Fibroblast of lung (primary cell): ENCODE data around the gene EIF4G2. TPM values are rescaled to one million over a fixed set of nuclear protein-coding genes. Genes with fewer than 3 reads are reported as not detected.
A peak's percentile ranks its signal among the peaks of the same experiment; 100 is the strongest.

Experiments used
- DNase-seq, 2 donors: peaks; one replicate each; pipeline versions ENCODE4 v3.0.0 to v3.0.0-alpha.2; 2010; ENCODE audit warnings: low read depth in 2 of 2
- H2AFZ ChIP-seq: 2 replicates; pipeline ENCODE4 v1.5.1; 2012; ENCODE audit warnings: low read length, control low read depth, inconsistent platforms
- H3K27ac ChIP-seq: 2 replicates; pipeline ENCODE4 v1.5.1; 2011; ENCODE audit warnings: low read length, control low read depth; ENCODE audit not compliant: insufficient read depth
- H3K27me3 ChIP-seq: 2 replicates; pipeline ENCODE4 v1.5.1; 2011; ENCODE audit warnings: mild to moderate bottlenecking, low read length; ENCODE audit not compliant: control insufficient read depth, insufficient read depth
- H3K36me3 ChIP-seq: 2 replicates; pipeline ENCODE4 v1.5.1; 2011; ENCODE audit warnings: low read length; ENCODE audit not compliant: control insufficient read depth, insufficient read depth
- H3K4me1 ChIP-seq: 2 replicates; pipeline ENCODE4 v1.5.1; 2011; ENCODE audit warnings: low read length; ENCODE audit not compliant: control insufficient read depth, insufficient read depth; ENCODE audit errors: extremely low read depth
- H3K4me2 ChIP-seq: 2 replicates; pipeline ENCODE4 v1.5.1; 2011; ENCODE audit warnings: low read length, control low read depth; ENCODE audit not compliant: insufficient read depth; ENCODE audit errors: extremely low read depth
- H3K4me3 ChIP-seq, 4 experiments: fragments of 200-600 bp in 1 of 4; sonication (generic) in 1 of 4; replicated peaks in 1 of 4; 2 replicates each; pipeline ENCODE4 v1.5.1; 2011 to 2016; ENCODE audit warnings: low read length in 4 of 4, low read depth in 3 of 4, mild to moderate bottlenecking in 3 of 4, control low read depth in 2 of 4, inconsistent platforms in 1 of 4, mixed read lengths in 1 of 4; ENCODE audit not compliant: insufficient read depth in 1 of 4; ENCODE audit errors: control extremely low read depth in 1 of 4
- H3K79me2 ChIP-seq: 2 replicates; pipeline ENCODE4 v1.5.1; 2012; ENCODE audit warnings: mild to moderate bottlenecking, low read length, inconsistent platforms; ENCODE audit not compliant: control insufficient read depth, insufficient read depth
- H3K9ac ChIP-seq: 2 replicates; pipeline ENCODE4 v1.5.1; 2011; ENCODE audit warnings: mild to moderate bottlenecking, low read length, control low read depth; ENCODE audit not compliant: insufficient read depth
- H3K9me3 ChIP-seq: 2 replicates; pipeline ENCODE4 v1.5.1; 2012; ENCODE audit warnings: low read depth, low read length; ENCODE audit not compliant: control insufficient read depth, insufficient read depth
- H4K20me1 ChIP-seq: 2 replicates; pipeline ENCODE4 v1.5.1; 2011; ENCODE audit warnings: low read length; ENCODE audit not compliant: control insufficient read depth, insufficient read depth; ENCODE audit errors: extremely low read depth
- EZH2 ChIP-seq: IDR thresholded peaks from 2 replicates; pipeline ENCODE4 v1.5.1; 2012; ENCODE audit warnings: low read length, control low read depth, mild to moderate bottlenecking; ENCODE audit errors: missing control alignments
- polyA plus RNA-seq, 2 donors: library from polyadenylated mRNA; depleted of rRNA in 1 of 2; stranded (reverse) in 1 of 2; unstranded in 1 of 2; fragments of >200 nt; gene quantifications; 2 replicates each; pipeline ENCODE4 v1.2.1, GENCODE V29; 2011 to 2012; ENCODE audit warnings: missing spikeins in 1 of 2
- total RNA-seq: library from RNA; depleted of rRNA; stranded (reverse); fragments of >200 nt; gene quantifications from 2 replicates; pipeline ENCODE4 v1.2.1, GENCODE V29; 2014
- TF ChIP-seq, protein P1 (sequence below), 2 donors: IDR thresholded peaks in 1 of 2; conservative IDR thresholded peaks in 1 of 2; 1 replicate in 1 of 2; 2 replicates in 1 of 2; pipeline ENCODE4 v1.5.1; 2011 to 2012; ENCODE audit warnings: low read length in 2 of 2, control low read depth in 1 of 2, inconsistent platforms in 1 of 2, low read depth in 1 of 2, mild to moderate bottlenecking in 1 of 2

EIF4G2 gene
- total and polyA plus RNA-seq, 2 donors (not counting 1 experiment from before 2014, with no cell fraction given) = 964 to 1,178 TPM

DNA sequence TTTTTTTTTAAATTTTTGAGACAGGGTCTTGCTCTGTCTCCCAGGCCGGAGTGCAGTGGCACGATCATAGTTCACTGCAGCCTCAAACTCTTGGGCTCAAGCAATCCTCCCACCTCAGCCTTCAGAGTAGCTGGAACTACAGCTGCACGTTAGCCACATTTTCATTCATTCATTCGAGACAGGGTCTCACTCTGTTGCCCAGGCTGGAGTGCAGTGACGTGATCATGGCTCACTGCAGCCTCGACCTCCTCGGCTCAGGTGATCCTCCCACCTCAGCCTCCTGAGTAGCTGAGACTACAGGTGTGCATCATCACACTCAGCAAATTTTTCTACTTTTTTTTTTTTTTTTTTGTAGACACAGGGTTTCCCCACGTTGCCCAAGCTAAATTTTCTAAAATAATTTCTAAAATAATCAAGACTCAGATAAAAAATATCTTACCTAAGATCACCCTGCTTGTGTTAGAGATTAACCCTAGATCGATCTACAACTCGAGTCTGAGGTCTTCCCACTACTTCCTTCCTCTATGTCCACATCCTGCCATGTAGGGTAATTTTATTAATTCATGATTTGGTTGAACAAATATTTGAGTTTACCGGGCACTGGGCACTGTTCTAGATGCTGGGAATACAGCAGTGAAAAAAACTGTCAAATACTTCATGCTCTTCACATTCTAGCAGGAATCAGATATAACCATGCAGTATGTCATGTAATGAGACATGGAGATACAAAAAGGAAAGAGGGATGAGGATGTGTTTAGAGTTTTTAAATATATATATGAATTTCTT lies 15.1 kb downstream of the EIF4G2 start:
- no peaks in the 10 kb centered on the region for H4K20me1 ChIP-seq
- no peak for DNase-seq

DNA sequence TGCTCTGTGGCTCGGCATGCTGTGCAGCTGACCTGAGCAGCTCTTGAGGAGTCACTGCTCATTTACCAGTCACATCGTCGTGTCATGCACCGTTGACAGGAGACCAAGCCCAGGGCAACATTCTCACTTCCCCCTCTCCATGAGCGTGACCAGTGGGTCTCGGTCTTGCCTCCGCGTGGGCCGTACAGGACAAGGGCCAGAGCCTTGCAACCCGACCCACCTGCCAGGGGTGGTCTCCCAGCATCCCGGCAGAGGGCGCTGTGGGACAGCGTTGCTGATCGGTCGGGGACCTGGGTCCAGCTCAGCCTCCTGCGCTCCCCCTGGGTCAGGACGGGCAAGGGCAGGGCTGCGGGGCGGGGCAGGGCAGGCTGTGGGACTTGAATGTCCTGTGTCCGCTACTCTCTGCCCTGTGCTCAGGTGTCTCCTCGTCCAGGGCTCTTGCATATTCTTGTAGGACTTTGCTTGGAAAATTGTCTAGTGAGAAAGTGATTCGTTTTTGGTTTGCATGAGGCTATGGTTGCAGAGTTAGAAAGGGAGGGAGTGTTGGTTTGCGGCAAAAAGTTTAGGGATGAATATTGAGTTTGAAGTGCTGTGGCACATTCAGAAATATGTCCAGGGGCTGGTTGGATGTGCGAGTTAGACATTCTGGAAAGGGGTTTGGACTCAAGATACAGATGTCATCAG lies 16.2 kb downstream of the EIF4G2 start:
- H3K4me2 ChIP-seq = peak overlapping the region; percentile 26
- no peak overlapping the region for H3K9ac ChIP-seq
- H3K9me3 ChIP-seq = no peaks in the 10 kb centered on the region
- H4K20me1 ChIP-seq = no peaks in the 10 kb centered on the region
- H3K4me3 ChIP-seq = no peak overlapping the region
- H3K27ac ChIP-seq = no peak overlapping the region
- H2AFZ ChIP-seq = no peak overlapping the region
- H3K36me3 ChIP-seq = peaks cover 6% of the 10 kb centered on the region
- no peaks in the 10 kb centered on the region for H3K79me2 ChIP-seq
- no peaks in the 10 kb centered on the region for H3K27me3 ChIP-seq
- H3K4me1 ChIP-seq = no peaks in the 10 kb centered on the region
- no peak for TF ChIP-seq EZH2
- TF ChIP-seq, protein P1, sequence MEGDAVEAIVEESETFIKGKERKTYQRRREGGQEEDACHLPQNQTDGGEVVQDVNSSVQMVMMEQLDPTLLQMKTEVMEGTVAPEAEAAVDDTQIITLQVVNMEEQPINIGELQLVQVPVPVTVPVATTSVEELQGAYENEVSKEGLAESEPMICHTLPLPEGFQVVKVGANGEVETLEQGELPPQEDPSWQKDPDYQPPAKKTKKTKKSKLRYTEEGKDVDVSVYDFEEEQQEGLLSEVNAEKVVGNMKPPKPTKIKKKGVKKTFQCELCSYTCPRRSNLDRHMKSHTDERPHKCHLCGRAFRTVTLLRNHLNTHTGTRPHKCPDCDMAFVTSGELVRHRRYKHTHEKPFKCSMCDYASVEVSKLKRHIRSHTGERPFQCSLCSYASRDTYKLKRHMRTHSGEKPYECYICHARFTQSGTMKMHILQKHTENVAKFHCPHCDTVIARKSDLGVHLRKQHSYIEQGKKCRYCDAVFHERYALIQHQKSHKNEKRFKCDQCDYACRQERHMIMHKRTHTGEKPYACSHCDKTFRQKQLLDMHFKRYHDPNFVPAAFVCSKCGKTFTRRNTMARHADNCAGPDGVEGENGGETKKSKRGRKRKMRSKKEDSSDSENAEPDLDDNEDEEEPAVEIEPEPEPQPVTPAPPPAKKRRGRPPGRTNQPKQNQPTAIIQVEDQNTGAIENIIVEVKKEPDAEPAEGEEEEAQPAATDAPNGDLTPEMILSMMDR (conservative IDR thresholded peaks at IDR 0.05 in 1 of 2, IDR thresholded peaks at IDR 0.05 in 1 of 2; ENCODE audit: low read depth in 1 of 2, low read length in 2 of 2) = peak; percentile 85 to 93
- DNase-seq = peak; percentile 51 to 69

More for the DNA sequence above, 15.1 kb downstream of the EIF4G2 start:
- Histone ChIP-seq H3K9ac (no peak overlapping the region), H3K4me1 (no peaks in the 10 kb centered on the region), H3K79me2 (no peaks in the 10 kb centered on the region), H3K4me2 (no peak overlapping the region), H3K9me3 (no peaks in the 10 kb centered on the region), H3K27ac (no peak overlapping the region), H3K4me3 (no peak overlapping the region), H3K36me3 (peaks cover 6% of the 10 kb centered on the region), H2AFZ (no peak overlapping the region), H3K27me3 (no peaks in the 10 kb centered on the region)
- TF ChIP-seq, protein P1 (conservative IDR thresholded peaks at IDR 0.05 in 1 of 2, IDR thresholded peaks at IDR 0.05 in 1 of 2; ENCODE audit: low read depth in 1 of 2, low read length in 2 of 2) = no peak
- no peak for TF ChIP-seq EZH2

DNA sequence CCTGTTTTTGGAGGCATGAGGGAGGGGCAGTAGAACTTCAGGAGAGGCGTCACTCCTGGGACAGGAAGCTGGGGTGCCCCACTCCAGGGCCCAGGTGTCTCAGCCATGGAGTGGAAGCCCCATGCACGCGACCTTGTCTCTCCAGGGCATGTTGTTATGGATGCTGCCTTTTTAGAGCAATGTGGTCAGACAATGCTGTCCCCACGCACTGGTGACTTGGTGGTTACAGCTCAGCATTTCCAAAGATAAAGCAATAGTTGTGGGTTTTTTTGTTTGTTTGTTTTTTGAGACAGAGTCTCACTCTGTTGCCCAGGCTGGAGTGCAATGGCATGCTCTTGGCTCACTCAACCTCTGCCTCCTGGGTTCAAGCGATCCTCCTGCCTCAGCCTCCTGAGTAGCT lies 22.3 kb downstream of the EIF4G2 start:
- Histone ChIP-seq H3K4me3 (no peak overlapping the region), H3K4me1 (no peaks in the 10 kb centered on the region), H3K36me3 (no peaks in the 10 kb centered on the region), H3K9me3 (no peaks in the 10 kb centered on the region), H4K20me1 (no peaks in the 10 kb centered on the region), H2AFZ (no peak overlapping the region), H3K79me2 (no peaks in the 10 kb centered on the region), H3K4me2 (no peak overlapping the region), H3K9ac (no peak overlapping the region), H3K27me3 (no peaks in the 10 kb centered on the region), H3K27ac (no peak overlapping the region)
- no peak for DNase-seq
- no peak for TF ChIP-seq EZH2
- TF ChIP-seq, protein P1 (conservative IDR thresholded peaks at IDR 0.05 in 1 of 2, IDR thresholded peaks at IDR 0.05 in 1 of 2; ENCODE audit: low read depth in 1 of 2, low read length in 2 of 2) = no peak
